GM18909 (cell line): ENCODE measurements around the gene SLC35F2.
A peak's percentile ranks its signal among the peaks of the same experiment; 100 is the strongest.
"Not testable (repeated sequence)": the region's sequence is repeated elsewhere in the genome, so short reads cannot be mapped to it uniquely, and the experiment has no call there.

Source experiments
- ATAC-seq: cut with Tn5 transposase; IDR thresholded peaks from one replicate; pipeline ENCODE4 v1.9.1; 2021; ENCODE audit warnings: mild to moderate bottlenecking; ENCODE audit not compliant: unreplicated experiment, poor library complexity

Gene SLC35F2

DNA sequence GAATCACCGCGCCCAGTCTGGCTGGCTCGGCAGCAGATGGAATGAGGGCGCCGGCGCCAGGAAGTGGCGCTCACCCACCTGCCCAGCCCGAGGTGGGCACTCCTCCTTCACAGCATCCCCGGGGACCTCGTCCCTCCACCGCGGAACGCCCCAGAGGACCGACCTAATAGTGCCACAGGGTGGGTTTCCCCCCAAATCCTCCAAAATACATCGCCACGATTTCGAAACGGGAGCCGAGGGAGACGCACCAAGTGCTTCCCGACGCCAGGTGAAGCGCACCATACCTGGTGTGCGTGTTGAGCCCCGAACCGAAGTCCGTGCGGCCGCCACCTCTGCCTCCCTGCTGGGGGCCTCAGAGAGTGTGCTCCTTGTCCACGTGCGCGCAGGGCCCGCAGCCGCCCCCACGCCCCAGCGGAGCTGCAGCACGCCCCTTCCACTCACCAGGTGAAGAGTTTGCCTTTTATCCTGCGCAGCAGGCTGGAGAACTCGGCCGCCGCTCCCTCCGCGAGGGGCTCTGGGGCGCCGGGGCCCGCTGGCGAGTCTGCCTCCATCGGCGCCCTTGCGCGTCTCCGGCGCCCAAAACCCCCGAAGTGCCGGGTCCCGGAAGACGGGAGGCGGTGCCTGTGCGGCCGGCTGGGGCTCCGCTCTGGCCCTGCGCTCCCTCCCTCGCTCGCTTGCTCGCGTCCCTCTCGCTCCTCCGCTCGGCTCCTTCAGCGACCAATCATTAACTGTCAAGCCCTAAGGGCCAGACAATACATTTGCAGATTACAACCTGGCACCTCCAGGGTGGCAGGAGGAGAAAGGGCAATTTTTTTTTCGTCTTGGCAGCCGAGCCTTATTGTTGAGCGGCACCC is at the start of gene SLC35F2:
Gene SLC35F2 (minus strand): TSS at position 571 of the 854 bp plus-strand sequence. CDS start 20 bp downstream, at position 551.
- ATAC-seq, result peak; percentile 91

GRCh38 chr11:107908211-107908610 is 49.6 kb upstream of the SLC35F2 start:
- no peak for ATAC-seq

- peak; percentile 71 for ATAC-seq
Observed at GRCh38 chr11:107898270-107898669, 39.7 kb upstream of the SLC35F2 start.

DNA sequence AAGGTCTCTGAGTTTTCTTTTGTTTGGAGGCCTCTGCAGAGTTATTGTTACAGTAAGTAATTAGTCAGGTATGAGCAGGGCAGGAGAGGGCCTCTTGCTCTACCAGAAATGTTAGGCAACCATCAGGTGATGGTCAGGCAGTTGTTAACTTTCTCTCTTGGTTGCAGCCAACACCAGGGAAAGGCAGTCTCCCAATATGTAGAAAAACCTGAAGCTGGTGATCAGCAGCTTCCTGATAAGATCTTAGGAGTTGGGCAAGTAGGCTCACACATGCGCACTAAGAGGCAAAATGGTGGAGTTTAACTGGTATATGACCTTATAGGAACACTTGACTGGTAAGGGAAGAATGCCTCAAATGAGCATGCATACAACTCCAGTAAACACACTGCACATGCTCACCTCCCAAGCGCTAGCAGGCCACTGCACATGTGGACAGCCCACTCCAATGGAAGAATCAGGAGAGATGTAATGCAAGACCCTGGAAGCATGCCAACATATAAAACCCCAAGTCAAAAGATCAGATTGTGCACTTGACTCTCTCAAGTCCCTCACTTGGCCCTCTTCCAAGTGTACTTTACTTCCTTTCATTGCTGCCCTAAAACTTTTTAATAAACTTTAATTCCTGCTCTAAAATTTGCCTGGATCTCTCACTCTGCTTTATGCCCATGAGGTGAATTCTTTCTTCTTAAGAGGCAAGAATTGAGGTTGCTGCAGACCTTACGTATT is 23.7 kb upstream of the SLC35F2 start:
- ATAC-seq, result no peak

- not testable (repeated sequence) for ATAC-seq
Observed at GRCh38 chr11:107881471-107881870, 22.9 kb upstream of the SLC35F2 start.

DNA sequence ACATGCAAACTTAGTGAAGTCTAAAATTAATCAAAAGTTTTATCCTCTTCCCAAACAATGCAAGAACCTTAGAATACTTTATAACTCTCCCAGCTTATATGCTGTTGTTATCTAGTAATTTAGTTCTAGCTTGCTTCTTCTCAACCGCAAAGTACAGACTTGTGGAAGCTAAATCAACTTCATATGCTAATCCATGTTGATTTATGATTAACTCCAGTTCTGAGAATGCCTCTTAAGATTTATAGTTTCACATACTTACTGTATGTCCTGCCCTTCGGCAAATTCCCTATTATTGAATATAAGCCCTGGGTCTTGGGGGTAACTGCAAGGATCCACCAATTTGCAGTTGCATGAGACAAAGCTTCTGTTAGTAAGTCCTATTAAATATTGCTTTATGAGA is 17.6 kb upstream of the SLC35F2 start:
- no peak for ATAC-seq

DNA sequence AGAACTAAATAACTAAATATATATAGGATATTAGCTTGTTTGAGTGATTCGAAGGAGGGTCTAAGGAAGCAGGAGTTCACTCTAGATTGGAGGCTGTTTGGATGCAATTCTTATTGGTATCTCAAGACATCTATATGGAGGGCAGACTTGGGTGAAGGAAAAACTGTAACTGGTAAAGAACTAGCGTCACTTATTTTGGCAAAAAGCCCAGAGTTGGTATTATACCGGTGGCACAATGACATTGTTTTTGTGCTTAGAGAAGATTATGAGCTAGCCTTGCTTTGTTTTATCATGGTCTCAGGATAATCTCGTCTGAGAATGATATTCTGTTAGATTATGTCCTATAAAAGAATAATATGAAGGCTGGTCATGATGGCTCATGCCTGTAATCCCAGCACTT is 6.0 kb upstream of the SLC35F2 start:
- no peak for ATAC-seq

DNA sequence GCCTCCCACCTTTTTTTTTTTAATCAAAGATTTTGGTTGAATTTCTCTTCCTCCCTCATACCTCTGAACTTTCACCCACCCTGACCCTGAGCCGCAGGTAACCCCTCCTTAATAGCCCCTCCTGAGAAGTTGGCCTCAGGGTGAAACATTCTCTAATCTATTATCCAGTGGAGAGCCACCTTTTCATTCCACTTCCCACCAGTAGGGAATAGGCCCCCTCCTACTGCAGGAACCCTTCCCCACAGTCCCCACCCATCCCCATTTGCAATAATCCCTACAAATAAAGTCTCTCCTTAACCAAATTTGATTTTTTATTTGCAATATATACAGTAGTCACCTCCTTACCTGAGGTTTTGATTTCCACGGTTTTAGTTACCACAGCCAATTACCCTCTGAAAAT is 2.1 kb upstream of the SLC35F2 start:
- no peak for ATAC-seq

DNA sequence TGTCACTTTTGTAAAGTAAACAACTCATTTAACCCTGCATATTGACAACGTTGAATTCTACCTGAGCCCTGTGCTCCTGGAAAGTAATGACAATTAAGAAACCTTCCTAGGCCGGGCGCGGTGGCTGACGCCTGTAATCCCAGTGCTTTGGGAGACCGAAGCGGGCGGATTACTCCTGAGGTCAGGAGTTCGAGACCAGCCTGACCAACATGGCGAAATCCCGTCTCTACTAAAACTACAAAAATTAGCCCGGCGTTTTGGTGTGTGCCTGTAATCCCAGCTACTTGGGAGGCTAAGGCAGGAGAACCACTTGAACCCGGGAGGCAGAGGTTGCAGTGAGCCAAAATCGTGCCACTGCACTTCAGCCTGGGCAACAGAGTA is 1.6 kb upstream of the SLC35F2 start:
- not testable (repeated sequence) for ATAC-seq

- peak; percentile 23 for ATAC-seq
Observed at GRCh38 chr11:107859459-107860239, 1.1 kb upstream of the SLC35F2 start.

DNA sequence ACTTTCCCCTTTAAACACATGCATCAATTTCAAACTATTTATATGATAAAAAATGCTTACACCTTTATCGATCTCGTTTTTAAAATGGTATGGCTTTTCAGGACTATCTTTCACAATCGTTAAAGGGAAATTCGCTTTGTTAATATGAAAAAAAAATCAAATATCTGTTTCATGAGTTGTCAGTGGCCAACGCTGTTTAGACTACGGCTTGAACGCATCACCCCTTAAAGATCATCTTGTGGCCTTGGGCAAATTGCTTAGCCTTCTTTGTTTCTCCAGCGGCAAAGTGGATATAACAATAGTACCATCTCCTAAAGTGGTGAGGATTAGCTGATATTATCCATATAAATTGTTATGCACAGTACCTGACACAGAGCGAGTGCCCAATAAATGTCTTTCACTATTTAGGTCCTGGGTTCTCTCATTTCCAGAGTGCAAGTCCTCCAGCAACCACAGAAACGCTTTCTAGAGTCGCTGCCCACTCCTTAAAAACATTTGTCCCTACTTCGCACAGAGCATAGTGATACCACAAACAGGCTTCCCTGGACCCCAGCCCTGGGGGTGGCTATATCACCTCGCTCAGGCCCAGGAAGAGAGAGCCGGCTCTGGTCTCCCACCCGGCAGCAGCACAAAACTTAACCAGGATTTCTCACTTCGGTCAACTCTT is 904 bp downstream of the SLC35F2 start:
- no peak for ATAC-seq

DNA sequence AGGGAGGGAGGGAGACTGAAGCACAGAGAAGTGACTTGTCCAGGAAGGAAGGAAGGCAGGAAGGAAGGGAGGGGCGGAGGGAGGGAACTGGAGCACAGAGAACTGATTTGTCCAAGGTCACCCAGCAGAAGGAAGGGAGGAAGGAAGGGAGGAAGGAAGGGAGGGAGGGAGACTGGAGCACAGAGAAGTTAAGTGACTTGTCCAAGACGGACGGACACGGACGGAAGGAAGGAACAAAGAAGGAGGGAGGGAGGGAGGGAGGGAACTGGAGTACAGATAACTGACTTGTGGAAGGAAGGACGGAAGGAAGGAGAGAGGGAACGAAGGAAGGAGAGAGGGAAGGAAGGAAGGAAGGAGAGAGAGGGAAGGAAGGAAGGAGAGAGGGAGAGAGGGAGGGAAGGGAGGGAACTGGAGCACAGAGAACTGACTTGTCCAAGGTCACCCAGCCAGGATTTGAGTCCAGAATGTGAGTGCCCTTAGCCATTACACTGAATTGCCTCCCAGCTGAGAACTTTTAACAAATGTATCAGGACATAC is 1.5 kb downstream of the SLC35F2 start:
- ATAC-seq, result no peak

- ATAC-seq, result no peak
Observed at GRCh38 chr11:107856180-107856980, 2.2 kb downstream of the SLC35F2 start.

GRCh38 chr11:107853070-107853469 is 5.5 kb downstream of the SLC35F2 start:
- ATAC-seq, result no peak

- ATAC-seq, result no peak
Observed at GRCh38 chr11:107851704-107852310, 6.8 kb downstream of the SLC35F2 start.

- ATAC-seq, result no peak
Observed at GRCh38 chr11:107849790-107850189, 8.8 kb downstream of the SLC35F2 start.

- ATAC-seq, result no peak
Observed at GRCh38 chr11:107848345-107848744, 10.2 kb downstream of the SLC35F2 start.

GRCh38 chr11:107847184-107847583 is 11.4 kb downstream of the SLC35F2 start:
- ATAC-seq, result no peak

GRCh38 chr11:107844041-107844440 is 14.5 kb downstream of the SLC35F2 start:
- no peak for ATAC-seq
